Measurements from ENCODE around the gene SLC46A1.
"Not testable (repeated sequence)": the region's sequence is repeated elsewhere in the genome, so short reads cannot be mapped to it uniquely, and the experiment has no call there.

Gene SLC46A1

GRCh38 chr17:28405632-28406472 lies at the start of gene SLC46A1:
Gene SLC46A1 (minus strand): TSS chr17:28406212. CDS start chr17:28406114, 98 bp downstream.
- peak; percentile 62 for DNase-seq (ENCODE audit: low spot score)

DNA sequence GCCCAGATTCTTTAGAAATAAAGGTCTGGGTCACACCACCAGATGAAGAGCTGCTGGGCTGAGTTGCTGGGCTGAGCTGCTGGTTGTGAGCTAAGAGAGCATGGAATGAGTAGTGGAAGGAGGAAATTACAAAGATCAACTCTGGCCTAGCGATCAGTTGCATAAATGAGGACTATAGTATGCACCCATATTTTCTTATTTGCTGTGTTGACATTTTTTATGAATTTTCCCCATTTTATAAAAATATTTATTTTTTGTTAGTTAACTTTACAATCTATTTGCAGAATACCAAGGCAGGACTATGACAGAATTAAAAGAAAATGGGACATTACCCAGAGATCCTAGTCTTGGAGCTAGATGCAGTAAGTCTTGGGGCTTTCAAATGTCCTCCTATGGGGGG lies 43.8 kb upstream of the SLC46A1 start:
- DNase-seq (ENCODE audit: low spot score) = no peak

GRCh38 chr17:28447396-28447760 lies 41.4 kb upstream of the SLC46A1 start:
- DNase-seq (ENCODE audit: low spot score) = no peak

DNA sequence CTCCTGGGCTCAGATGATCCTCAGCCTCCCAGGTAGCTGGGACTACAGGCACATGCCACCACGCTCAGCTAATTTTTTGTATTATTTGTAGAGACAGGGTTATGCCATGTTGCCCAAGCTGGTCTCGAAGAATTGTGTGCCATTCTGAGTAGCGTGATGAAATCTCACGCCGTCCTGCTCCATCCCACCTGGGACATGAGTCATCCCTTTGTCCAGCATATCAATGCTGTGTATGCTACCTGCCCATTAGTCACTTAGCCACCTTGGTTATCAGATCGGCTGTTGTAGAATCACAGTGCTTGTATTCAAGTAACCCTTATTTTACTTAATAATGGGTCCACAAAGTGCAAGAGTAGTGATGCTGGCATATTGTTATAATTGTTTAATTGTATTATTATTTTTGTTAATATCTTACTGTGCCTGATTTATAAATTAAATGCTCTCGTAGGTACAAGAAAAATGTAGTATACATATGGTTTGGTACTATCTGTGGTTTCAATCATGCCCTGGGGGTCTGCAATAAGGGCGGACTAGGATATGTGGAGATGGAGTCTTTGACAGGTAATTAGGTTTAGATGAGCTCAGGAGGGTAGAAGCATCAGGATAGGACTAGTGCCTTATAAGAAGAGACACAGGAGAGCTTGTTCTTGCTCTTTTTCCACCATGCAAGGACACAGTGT lies 40.8 kb upstream of the SLC46A1 start:
- DNase-seq (ENCODE audit: low spot score) = no peak

GRCh38 chr17:28443901-28444638 lies 38.1 kb upstream of the SLC46A1 start:
- no peak for DNase-seq (ENCODE audit: low spot score)

DNA sequence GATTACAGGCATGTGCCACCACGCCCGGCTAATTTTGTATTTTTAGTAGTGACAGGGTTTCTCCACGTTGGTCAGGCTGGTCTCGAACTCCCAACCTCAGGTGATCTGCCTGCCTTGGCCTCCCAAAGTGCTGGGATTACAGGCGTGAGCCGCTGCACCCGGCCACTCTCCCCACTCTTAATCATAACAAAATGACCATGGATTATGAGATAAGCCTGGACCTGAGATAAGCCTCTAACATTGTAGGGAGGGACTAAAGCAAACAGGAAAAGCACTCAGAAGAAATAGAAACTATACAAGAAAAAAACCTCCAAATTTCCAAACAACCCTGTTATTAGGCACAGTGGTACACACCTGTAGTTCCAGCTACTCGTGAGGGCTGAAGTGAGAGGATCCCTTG lies 28.3 kb upstream of the SLC46A1 start:
- DNase-seq (ENCODE audit: low spot score) = not testable (repeated sequence)

GRCh38 chr17:28433721-28434120 lies 27.7 kb upstream of the SLC46A1 start:
- DNase-seq (ENCODE audit: low spot score) = no peak

DNA sequence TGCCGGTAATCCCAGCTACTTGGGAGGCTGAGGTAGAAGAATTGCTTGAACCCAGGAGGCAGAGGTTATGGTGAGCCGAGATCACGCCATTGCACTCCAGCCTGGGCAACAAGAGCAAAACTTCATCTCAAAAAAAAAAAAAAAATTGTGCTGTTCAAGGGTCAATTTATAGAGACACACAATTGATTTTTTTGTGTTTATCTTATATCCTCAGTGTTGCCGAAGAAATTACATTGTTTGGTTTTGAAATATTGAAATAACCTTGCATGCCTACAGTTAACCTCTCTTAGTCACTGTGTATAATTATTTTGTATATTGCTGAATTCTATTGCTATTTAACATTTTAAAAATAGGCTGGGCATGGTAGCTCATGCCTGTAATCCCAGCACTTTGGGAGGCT lies 22.0 kb upstream of the SLC46A1 start:
- DNase-seq (ENCODE audit: low spot score) = not testable (repeated sequence)

DNA sequence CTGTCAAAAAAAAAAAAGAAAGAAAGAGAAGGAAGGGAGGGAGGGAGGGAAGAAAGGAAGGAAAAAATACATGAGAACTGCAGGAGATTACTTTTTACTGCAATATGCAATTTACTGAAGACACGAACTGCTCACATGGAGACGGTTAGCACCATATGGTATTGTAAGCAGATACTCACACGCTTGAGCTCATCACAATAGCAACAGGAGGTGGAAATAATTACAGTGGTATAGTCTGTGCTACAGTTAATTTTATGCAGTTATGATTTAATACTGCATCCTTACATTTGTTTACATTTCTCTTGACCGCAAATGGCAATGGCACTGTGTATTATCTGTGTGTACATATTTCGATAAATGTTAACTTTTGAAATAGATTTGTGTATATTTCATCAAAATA lies 21.4 kb upstream of the SLC46A1 start:
- DNase-seq (ENCODE audit: low spot score) = no peak

DNA sequence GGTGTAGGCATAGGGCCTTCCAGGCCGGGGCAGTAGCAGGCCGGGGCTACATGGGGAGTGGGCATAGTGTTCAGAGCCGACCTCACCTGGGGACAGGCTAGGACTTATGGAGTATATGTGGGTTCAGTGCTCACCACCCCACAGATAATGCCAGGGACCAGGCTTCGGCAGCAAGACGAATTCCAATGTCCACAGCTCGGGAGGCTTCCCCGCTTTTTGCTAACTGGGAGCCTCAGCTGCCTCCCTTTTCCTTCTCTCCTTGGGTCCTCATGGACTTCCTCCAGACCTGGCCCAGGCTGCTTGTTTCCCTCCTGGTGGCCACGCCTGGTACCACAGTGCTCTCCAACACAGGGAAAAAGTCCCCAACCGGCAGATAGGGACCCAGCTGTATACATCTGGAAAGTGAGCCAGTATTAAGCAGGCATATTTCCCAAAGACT lies 20.1 kb upstream of the SLC46A1 start:
- DNase-seq (ENCODE audit: low spot score) = no peak

- no peak for DNase-seq (ENCODE audit: low spot score)
Observed at GRCh38 chr17:28425206-28425605, 19.2 kb upstream of the SLC46A1 start.

DNA sequence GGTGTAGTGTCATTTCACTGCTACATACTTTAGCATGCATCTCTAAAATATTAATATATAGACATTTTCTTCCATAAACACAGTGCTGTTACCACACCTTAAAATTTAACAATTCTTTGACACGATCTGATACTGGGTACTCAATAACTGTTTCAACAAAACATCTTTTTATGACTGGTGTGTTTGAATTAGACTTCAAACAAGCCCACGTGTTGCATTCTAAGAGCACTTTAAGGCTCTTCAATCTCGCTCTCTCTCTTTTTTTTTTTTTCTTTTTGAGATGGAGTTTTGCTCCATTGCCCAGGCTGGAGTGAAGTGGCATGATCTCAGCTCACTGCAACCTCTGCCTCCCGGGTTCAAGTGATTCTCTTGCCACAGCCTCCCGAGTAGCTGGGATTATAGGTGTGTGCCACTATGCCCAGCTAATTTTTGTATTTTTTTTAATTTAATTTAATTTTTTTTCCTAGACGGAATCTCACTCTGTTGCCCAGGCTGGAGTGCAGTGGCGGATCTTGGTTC lies 15.8 kb upstream of the SLC46A1 start:
- no peak for DNase-seq (ENCODE audit: low spot score)

- peak; percentile 65 for DNase-seq (ENCODE audit: low spot score)
Observed at GRCh38 chr17:28416703-28417311, 10.8 kb upstream of the SLC46A1 start.

GRCh38 chr17:28415886-28416285 lies 9.9 kb upstream of the SLC46A1 start:
- no peak for DNase-seq (ENCODE audit: low spot score)

DNA sequence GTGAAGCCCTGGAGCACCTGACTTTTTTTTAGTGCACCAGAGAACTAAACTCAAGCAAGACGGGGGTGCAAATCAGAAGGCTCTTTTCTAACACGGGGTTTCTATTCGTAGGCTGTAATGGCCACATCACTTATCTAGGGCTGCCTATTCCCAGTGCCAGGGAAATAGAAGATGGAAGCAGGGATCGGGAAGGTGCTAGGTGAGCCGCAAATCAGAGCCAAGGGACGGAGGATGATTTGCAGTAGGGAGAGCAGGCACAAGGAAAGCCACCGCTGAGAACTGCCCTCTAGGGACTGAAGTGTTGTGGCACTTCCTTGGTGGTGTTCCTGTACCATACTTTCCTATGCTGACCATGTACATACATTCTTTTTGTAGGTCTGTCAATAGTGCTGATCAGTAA lies 7.8 kb upstream of the SLC46A1 start:
- DNase-seq (ENCODE audit: low spot score) = no peak

- DNase-seq (ENCODE audit: low spot score) = no peak
Observed at GRCh38 chr17:28412099-28412498, 6.1 kb upstream of the SLC46A1 start.

- DNase-seq (ENCODE audit: low spot score) = no peak
Observed at GRCh38 chr17:28407974-28408306, 1.9 kb upstream of the SLC46A1 start.

DNA sequence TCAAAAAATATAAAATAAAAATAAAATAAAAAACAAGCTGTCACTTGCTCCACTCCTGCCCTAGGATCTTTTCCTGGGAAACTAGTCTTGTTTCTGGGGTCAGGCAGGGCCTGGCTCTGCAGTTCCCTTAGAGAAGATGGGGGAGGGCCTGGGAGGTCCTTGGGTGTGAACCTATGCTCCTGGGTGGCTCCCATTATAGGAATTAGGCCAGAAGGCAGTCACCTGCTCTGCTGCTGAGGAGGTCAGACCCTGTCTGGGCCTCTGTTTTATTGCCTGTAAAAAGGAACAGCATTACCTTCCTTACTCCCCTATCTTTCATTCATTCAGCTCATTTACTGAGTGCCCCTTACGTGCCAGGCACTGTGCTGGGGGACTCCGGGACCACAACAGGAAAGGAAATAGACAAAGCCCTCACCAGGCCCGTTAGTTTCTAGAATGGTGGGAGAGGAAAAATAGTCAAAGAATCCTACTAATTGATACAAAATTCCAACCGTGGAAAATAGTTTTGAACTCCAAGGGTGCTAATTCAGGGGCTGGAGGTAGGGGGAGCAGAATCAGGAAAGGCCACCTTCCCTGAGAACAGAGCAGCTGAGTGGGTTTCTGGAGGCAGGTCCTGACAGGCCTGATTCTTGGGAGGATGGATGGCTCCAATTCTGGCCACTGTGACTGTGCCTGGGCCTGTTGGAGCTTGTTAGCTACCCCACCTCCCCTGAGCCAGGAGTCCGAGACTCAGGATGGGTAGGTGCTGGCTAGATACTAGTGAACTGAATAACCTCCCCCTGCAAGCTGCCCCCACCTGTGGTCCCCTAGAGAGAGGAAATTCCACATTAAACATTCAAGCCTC lies 1.3 kb upstream of the SLC46A1 start:
- no peak for DNase-seq (ENCODE audit: low spot score)

- no peak for DNase-seq (ENCODE audit: low spot score)
Observed at GRCh38 chr17:28406473-28406814, 432 bp upstream of the SLC46A1 start.

DNA sequence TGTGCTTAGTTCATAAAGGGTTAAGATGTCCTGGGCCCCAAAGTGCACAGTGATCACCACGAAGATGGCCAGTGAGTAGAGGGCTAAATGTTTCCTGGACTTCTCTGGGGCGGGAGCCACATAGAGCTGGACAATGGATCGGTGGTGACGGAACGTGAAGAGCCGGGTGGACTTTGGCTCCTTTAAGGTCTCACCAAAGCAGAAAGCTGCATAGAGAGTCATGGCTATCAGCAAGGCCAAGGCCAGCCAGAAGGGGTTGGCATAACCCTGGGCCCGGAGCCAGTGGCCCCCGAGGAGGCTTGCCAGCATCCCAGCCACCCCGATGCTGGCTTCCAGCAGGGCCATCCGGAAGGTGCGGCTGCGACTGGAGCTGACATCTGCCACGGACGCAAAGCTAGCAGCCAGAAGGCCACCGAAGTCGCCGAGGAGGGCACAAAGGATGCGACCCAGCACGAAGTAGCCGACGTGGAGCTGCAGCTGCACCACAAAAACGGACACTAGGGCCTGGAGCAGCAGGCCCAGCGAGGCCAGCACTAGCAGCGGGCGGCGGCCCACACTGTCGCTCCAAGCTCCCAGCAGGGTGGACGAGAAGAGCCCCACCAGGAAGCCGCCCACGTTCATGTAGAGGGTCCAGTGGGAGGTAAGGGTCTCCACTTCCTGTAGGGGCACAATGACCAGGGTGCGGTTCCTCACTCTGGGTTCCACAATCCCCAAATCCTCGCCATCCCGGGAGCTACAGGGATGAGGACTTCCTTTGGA lies 1.0 kb downstream of the SLC46A1 start:
- peak; percentile 45 for DNase-seq (ENCODE audit: low spot score)

- DNase-seq (ENCODE audit: low spot score) = no peak
Observed at GRCh38 chr17:28404461-28404811, 1.6 kb downstream of the SLC46A1 start.

Measured in RKO (cell line).